ENCODE results near the gene ARL2BP.

ARL2BP gene

GRCh38 chr16:57282510-57283213, 37.6 kb downstream of the ARL2BP start:
- DNase-seq (ENCODE audit: low spot score) = no peak

GRCh38 chr16:57283214-57283958, 38.3 kb downstream of the ARL2BP start:
- DNase-seq (ENCODE audit: low spot score) = no peak

GRCh38 chr16:57283959-57284208, 38.8 kb downstream of the ARL2BP start:
- no peak for DNase-seq (ENCODE audit: low spot score)

- peak; percentile 53 for DNase-seq (ENCODE audit: low spot score)
These were observed 39.3 kb downstream of the ARL2BP start, which contains the start of gene PLLP for GRCh38 chr16:57284209-57284951. TSS of gene PLLP (minus strand) at chr16:57284672. CDS start at chr16:57284540, 132 bp downstream.

GRCh38 chr16:57284952-57285363, 39.9 kb downstream of the ARL2BP start:
- no peak for DNase-seq (ENCODE audit: low spot score)

- no peak for DNase-seq (ENCODE audit: low spot score)
These were observed 40.3 kb downstream of the ARL2BP start for GRCh38 chr16:57285379-57285778.

- DNase-seq (ENCODE audit: low spot score) = no peak
These were observed 44.6 kb downstream of the ARL2BP start for GRCh38 chr16:57289391-57290257.

- peak; percentile 54 for DNase-seq (ENCODE audit: low spot score)
These were observed 52.8 kb downstream of the ARL2BP start for GRCh38 chr16:57297856-57298255.

- DNase-seq (ENCODE audit: low spot score) = no peak
These were observed 54.1 kb downstream of the ARL2BP start for GRCh38 chr16:57299009-57299718.

- DNase-seq (ENCODE audit: low spot score) = peak; percentile 95
These were observed 54.8 kb downstream of the ARL2BP start for GRCh38 chr16:57299719-57300386.

GRCh38 chr16:57300387-57301125, 55.5 kb downstream of the ARL2BP start:
- DNase-seq (ENCODE audit: low spot score) = peak; percentile 99

- DNase-seq (ENCODE audit: low spot score) = no peak
These were observed 56.2 kb downstream of the ARL2BP start for GRCh38 chr16:57301126-57301817.
